AG20443 (cell line): Measurements from ENCODE around the gene SEMA6B.
"Not testable (repeated sequence)": the region's sequence is repeated elsewhere in the genome, so short reads cannot be mapped to it uniquely, and the experiment has no call there.

Experiments used
- DNase-seq: peaks from one replicate; pipeline ENCODE4 v3.0.0; 2012; ENCODE audit warnings: low spot score, mixed read lengths

SEMA6B gene

GRCh38 chr19:4547303-4548237, 11.9 kb downstream of the SEMA6B start:
- DNase-seq = no peak

GRCh38 chr19:4543842-4544647, 15.4 kb downstream of the SEMA6B start:
- DNase-seq = no peak

DNA sequence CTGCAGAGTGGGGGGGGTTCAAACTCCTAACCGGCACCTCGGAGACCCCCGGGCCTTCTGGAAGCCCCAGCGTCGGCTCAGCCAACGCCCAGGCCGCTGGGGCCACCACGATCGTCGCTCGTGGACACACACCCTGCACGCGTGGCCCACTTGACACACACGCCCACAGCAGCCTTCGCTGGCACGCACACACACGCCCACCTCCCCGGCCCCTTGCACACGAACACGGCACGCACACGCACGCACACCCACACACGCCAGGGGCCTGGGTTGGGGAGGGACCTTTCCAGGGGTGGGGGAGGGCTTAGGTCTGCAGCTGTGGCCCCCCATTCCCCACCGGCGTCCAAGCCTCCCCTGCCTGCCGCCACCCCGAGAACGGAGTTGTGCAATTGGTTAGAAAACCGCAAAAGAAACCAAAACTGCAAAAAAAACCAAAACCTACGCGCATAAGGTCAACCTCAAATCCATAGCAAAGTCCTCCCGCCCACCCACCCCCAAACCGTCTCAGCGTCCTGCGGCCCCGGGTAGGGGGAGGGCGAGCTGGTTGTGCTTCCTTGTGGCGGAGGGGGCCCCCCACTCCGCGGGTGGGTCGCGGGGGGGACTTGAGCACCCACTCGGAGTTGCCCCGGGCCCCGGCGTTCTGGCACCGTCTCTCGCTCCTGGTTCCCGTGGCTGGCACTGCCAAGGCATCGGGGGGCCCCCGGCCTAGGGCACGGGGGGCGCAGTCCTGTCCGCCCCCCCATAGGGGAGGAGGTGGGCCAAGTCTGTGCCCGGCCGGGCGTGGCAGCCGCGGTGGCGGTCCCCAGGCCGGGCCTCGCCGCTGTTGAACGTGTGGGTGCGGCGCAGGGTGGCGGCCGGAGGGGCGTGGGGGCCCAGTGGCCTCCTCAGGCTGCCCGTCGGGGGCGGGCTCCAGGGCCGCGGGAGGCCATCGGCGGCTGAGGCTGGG, 16.3 kb downstream of the SEMA6B start:
- no peak for DNase-seq

- DNase-seq = not testable (repeated sequence)
Measured at GRCh38 chr19:4541806-4542145, 17.7 kb downstream of the SEMA6B start.

- no peak for DNase-seq
Measured at GRCh38 chr19:4541114-4541805, 18.2 kb downstream of the SEMA6B start.

DNA sequence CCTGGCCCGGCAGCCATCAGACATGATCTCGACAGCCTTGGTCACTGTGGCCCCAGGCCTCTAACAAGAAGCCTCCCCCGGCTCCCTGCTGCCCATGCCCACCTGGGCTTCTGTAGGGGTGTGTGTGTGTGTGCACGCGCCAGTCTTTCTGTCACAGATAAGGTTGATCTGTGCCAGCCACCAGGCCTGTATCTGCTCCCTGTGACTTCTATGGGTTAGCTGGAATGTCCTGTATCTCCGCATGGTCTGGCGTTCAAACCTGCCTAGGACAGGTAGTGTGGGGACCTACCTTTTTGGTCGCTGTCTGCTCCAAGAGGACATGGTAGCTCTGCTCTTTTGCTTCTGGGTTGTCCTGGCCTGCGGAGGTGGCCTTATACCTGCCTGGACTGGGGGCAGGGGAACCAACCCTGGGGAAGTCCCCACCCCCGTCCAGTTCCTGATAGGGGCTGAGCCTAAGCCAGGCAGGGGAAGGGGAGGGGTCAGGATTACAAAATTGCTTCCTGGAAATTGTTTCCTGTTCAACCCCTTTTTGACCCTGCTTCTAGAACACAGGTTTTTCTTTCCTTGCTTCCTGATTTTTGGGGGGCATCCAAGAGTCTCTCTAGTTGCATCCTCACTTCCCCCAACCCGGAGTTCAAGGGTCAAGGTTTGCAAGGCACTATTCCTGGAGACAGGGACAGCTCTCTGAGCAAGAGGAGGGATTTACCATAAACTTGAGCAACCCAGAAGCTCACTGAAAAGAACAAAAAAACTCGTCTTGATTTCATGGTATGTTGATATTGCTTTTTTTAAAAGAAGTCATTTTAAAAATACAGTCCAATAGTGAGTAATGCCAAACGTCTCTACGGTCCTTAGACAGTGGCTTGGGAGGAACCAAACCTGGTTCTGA, 19.5 kb downstream of the SEMA6B start, which contains the start of gene LRG1:
Gene LRG1, minus strand, starts transcription at position 344 of the 889 bp plus-strand sequence. Its CDS starts 23 bp downstream, at position 321.
- no peak for DNase-seq

GRCh38 chr19:4539169-4539692, 20.3 kb downstream of the SEMA6B start:
- DNase-seq = no peak

DNA sequence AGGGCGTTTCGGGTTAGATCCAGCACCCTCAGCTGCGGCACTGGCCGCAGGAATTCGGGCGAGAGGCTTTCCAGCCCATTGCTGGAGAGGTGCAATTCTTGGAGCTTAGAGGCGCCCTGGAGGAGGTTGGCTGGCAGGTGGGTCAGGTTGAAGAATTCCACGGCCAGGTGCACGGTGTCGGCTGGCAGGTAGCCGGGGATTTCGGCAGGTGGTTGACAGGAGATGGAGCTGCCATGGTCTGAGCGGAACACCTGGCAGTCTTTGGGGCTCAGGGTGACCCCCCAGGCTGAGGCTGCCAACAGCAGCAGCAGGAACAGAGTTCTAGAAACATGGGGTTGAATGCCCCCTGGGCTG, 20.9 kb downstream of the SEMA6B start:
- no peak for DNase-seq

- DNase-seq = no peak
Measured at GRCh38 chr19:4537953-4538600, 21.4 kb downstream of the SEMA6B start.

DNA sequence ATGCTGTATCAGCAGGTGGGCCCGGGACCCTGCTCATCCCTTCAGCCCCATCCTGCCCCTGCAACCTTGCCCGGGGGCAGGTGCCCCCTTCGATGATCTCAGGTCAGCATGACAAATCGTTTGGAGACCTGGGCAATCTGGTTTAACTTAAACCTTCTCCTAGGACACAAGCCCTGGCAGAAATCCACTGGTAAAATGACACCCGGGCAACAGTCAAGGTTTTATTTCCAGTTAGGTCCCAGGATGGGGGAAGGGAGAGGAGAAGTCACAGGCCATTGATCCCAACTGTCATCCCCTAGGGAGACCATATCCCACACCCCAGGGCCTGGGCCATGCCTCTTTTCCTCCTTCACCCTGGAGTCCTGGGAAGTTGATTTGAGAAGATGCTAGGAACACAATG, 22.7 kb downstream of the SEMA6B start:
- DNase-seq = no peak

DNA sequence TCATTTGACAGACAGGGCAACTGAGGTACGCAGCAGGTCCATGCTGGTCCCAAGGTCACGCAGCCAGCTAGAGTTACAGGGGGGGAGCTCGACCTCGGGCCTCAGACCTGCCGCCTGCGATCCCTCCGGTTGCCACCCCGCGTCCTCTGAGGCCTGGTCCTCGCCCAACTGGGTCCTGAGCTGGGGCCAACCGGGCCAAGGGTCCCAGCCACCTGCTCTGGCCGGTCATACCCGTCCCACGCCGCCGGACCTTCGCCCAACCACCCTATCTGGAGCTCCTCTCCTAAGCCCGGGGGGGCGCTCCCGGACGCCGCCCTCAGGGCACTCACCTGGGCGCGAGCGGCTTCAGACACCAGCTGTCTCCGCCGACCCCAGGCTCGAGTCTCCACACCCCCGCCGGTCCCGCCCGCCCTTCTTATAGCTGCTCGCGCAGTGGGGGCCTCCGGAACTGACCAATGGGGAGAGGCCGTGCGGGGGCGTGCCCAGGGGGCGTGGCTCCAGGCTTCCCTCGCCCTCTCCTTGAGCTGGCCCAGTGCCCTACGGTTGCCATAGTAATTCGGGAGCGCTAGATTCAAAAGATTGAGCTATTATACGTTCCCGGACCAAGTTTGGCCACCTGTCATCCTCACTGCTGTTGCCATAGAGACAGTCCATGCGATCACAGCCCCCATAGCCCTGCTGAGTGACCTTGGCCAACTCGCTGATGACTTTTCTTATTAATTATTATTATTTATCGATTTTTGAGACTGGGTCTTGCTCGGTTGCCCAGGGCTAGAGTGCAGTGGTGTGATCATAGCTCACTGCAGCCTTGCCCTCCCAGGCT, 24.4 kb downstream of the SEMA6B start, which contains the start of gene PLIN5:
Gene PLIN5, minus strand, starts transcription at position 389 of the 823 bp plus-strand sequence. CDS start 1,150 bp downstream, outside the sequence.
- DNase-seq = peak; percentile 78

DNA sequence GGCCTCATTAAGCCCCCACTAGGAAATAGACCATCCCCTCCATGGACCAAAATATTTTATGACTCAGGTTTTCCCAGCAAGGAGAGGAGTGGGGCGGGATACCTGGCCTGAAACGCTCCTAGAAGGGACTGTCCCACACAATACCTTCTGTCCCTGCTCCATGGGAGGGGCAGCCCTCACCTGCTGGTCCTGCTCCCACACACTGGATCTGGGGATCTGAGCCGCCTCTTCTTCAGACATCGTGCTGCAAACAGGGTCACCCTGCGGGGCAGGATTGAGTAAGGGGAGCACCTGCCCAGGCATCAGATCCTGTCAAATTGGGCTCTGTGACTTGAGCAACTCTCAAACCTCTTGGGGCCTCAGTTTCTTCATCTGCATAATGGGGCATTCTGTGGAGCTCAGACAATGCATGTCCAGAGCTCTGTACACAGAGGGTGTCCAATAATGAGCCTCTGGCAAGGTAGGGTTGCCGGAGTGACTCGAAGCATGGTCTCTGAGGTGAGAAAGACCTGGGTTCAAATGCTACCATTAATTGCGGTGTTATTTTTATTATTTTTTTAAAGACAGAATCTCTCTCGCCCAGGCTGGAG, 25.6 kb downstream of the SEMA6B start:
- DNase-seq = no peak

- no peak for DNase-seq
Measured at GRCh38 chr19:4533334-4533733, 26.1 kb downstream of the SEMA6B start.

DNA sequence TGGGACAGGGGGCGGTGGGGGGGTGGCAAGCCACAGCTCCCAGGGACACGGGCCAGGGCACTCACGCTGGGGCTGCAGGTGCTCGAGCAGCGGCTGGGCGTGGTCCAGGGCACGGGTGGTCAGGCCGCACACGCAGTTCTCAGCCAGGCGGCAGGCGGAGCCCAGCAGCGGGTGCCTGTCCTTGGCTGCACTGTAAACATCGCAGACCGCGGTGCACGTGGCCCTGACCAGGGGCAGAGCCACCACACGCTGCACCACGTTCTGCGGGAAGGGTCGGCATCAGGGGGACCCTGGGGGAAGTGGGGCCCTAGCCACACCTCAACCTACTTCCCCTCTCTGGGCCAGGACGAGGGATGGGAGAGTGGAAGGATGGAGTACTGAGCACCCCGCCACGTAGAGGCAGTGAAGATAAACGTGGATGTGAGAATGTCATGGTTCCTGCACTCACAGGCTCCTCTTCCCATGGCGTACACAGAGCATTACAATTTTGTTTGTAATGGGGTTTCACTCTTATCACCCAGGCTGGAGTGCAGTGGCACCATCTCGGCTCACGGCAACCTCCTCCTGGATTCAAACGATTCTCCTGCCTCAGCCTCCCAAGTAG, 27.8 kb downstream of the SEMA6B start:
- no peak for DNase-seq

GRCh38 chr19:4529924-4530522, 29.5 kb downstream of the SEMA6B start:
- no peak for DNase-seq

DNA sequence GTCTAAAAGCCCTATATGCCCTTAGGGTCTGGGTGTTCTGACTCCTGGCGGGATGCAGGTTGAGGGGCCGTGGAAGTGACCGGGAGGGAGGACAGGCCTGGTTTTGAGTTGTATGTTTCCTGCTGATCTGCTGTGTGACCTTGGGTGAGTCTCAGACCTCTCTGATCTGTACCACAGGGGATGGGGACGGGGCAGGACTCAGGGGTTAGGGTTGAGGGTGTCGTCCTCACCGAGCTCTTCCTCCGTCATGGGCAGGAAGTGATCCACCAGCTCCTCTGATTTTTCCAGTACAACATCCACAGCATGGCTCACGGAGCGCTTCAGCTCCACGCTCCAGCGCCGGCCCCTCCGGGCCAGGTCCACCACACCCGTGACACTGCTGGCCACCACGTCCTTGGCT, 30.6 kb downstream of the SEMA6B start:
- no peak for DNase-seq

GRCh38 chr19:4527377-4527776, 32.1 kb downstream of the SEMA6B start:
- DNase-seq = not testable (repeated sequence)
